ENCODE measurements around the gene CMKLR1. TPM values are rescaled to one million over a fixed set of nuclear protein-coding genes. Genes with fewer than 3 reads are reported as not detected.

The CMKLR1 gene
- total RNA-seq, 4 donors from 2014 or later, result 0.19 to 5.7 (median 2.5) TPM

GRCh38 chr12:108305520-108305919 is 33.6 kb downstream of the CMKLR1 start:
- Histone ChIP-seq H3K9me3 (no peaks in the 10 kb centered on the region), H3K36me3 (no peaks in the 10 kb centered on the region), H3K27me3 (peaks cover 0 to 47% (median 0%) of the 10 kb centered on the region in 4 donors), H3K4me3 (peak overlapping the region in 2 of 4 donors; percentile 2 to 6), H3K4me1 (peaks cover 21 to 76% (median 48%) of the 10 kb centered on the region in 3 donors), H3K27ac (peak overlapping the region; percentile 25 to 83 (median 69))
- intact Hi-C loops (cut with DNase I), result no loop called here
- peak in 1 of 4 donors; percentile 19 for TF ChIP-seq POLR2A (IDR thresholded peaks at IDR 0.05)
- TF ChIP-seq CTCF (IDR thresholded peaks at IDR 0.05), result no peak
- DNase-seq, result no peak
- WGBS, 2 donors, result 17% methylated on average over 5 of the region's 9 CpGs; no CpG with 5 or more reads in 1 of the 2 donors

GRCh38 chr12:108304633-108305032 is 34.5 kb downstream of the CMKLR1 start:
- no peak for DNase-seq
- Histone ChIP-seq H3K36me3 (no peaks in the 10 kb centered on the region), H3K9me3 (no peaks in the 10 kb centered on the region), H3K4me3 (no peak overlapping the region), H3K27me3 (peaks cover 0 to 47% (median 0%) of the 10 kb centered on the region in 4 donors), H3K4me1 (peaks cover 21 to 76% (median 48%) of the 10 kb centered on the region in 3 donors), H3K27ac (peak overlapping the region in 3 of 4 donors; percentile 58 to 83 (median 80))
- WGBS, 2 donors, result 67 to 72% methylated on average over 6 to 7 of the region's 7 CpGs
- no peak for TF ChIP-seq POLR2A (IDR thresholded peaks at IDR 0.05)
- no peak for TF ChIP-seq CTCF (IDR thresholded peaks at IDR 0.05)
- intact Hi-C loops (cut with DNase I), result no loop called here

- no peak overlapping the region for H3K4me3 ChIP-seq
- no peaks in the 10 kb centered on the region for H3K36me3 ChIP-seq
- WGBS, 2 donors, result 57 to 90% methylated on average over 2 to 3 of the region's 8 CpGs
- peaks cover 21 to 71% (median 48%) of the 10 kb centered on the region in 3 donors for H3K4me1 ChIP-seq
- H3K27me3 ChIP-seq, result peaks cover 0 to 47% (median 0%) of the 10 kb centered on the region in 4 donors
- no peaks in the 10 kb centered on the region for H3K9me3 ChIP-seq
- TF ChIP-seq CTCF (IDR thresholded peaks at IDR 0.05) (no peak), POLR2A (IDR thresholded peaks at IDR 0.05) (no peak)
- H3K27ac ChIP-seq, result peak overlapping the region in 3 of 4 donors; percentile 58 to 79 (median 71)
- DNase-seq, result no peak
- intact Hi-C loops (cut with DNase I), result no loop called here
These were observed 35.4 kb downstream of the CMKLR1 start for GRCh38 chr12:108303703-108304102.

- intact Hi-C loops (cut with DNase I), result no loop called here
- DNase-seq, result no peak
- H3K27ac ChIP-seq, result peak overlapping the region in 3 of 4 donors; percentile 58 to 79 (median 71)
- H3K27me3 ChIP-seq, result peaks cover 0 to 43% (median 0%) of the 10 kb centered on the region in 4 donors
- H3K4me3 ChIP-seq, result peak overlapping the region in 1 of 4 donors; percentile 22
- 24 to 26% methylated on average over 9 to 11 of the region's 18 CpGs for WGBS, 2 donors
- no peaks in the 10 kb centered on the region for H3K9me3 ChIP-seq
- TF ChIP-seq POLR2A (IDR thresholded peaks at IDR 0.05) (no peak), CTCF (IDR thresholded peaks at IDR 0.05) (no peak)
- peaks cover 21 to 64% (median 45%) of the 10 kb centered on the region in 3 donors for H3K4me1 ChIP-seq
- H3K36me3 ChIP-seq, result no peaks in the 10 kb centered on the region
These were observed 36.5 kb downstream of the CMKLR1 start for GRCh38 chr12:108302403-108303311.

- H3K27ac ChIP-seq, result peak overlapping the region in 3 of 4 donors; percentile 46 to 79 (median 71)
- H3K9me3 ChIP-seq, result no peaks in the 10 kb centered on the region
- intact Hi-C loops (cut with DNase I), result no loop called here
- peaks cover 21 to 57% (median 42%) of the 10 kb centered on the region in 3 donors for H3K4me1 ChIP-seq
- DNase-seq, result no peak
- TF ChIP-seq CTCF (IDR thresholded peaks at IDR 0.05) (no peak), POLR2A (IDR thresholded peaks at IDR 0.05) (no peak)
- WGBS, 2 donors, result 56 to 61% methylated on average over 5 to 6 of the region's 6 CpGs
- H3K4me3 ChIP-seq, result no peak overlapping the region
- H3K36me3 ChIP-seq, result no peaks in the 10 kb centered on the region
- H3K27me3 ChIP-seq, result peaks cover 0 to 38% (median 0%) of the 10 kb centered on the region in 4 donors
These were observed 37.1 kb downstream of the CMKLR1 start for GRCh38 chr12:108302016-108302402.

Measured in esophagus squamous epithelium (tissue), 5 donors.